IPS DF 4.7 (cell line): ENCODE measurements around the gene C1orf52.

Experiments used
- DNase-seq: peaks from one replicate; pipeline ENCODE4 v3.0.0-alpha.2; 2013; ENCODE audit warnings: low spot score; ENCODE audit errors: extremely low read depth

The C1orf52 gene

GRCh38 chr1:85259118-85259911 is at the start of gene C1orf52:
TSS of gene C1orf52 (minus strand) at chr1:85259662. CDS start at chr1:85259633, 29 bp downstream.
- peak; percentile 69 for DNase-seq

- no peak for DNase-seq
These were observed 49.4 kb upstream of the C1orf52 start for GRCh38 chr1:85308833-85309350.

GRCh38 chr1:85307987-85308832 is 48.7 kb upstream of the C1orf52 start:
- DNase-seq = peak; percentile 79

DNA sequence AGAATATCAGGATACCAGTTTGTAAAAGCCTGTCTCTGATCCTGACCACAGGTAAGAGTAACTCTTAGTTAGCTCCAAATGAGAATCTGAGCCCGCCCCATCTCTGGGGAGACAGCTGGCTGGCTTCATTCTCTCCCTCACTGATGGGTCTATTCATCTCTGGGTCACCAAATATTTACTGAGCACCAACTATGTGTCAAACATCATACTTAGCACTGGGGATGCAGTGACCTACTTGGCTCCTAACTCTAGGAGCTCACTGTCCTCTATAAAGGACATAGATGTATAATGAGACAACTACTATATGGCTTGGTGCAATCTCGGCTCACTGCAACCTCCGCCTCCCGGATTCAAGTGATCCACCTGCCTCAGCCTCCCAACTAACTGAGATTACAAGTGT is 46.8 kb upstream of the C1orf52 start:
- no peak for DNase-seq

DNA sequence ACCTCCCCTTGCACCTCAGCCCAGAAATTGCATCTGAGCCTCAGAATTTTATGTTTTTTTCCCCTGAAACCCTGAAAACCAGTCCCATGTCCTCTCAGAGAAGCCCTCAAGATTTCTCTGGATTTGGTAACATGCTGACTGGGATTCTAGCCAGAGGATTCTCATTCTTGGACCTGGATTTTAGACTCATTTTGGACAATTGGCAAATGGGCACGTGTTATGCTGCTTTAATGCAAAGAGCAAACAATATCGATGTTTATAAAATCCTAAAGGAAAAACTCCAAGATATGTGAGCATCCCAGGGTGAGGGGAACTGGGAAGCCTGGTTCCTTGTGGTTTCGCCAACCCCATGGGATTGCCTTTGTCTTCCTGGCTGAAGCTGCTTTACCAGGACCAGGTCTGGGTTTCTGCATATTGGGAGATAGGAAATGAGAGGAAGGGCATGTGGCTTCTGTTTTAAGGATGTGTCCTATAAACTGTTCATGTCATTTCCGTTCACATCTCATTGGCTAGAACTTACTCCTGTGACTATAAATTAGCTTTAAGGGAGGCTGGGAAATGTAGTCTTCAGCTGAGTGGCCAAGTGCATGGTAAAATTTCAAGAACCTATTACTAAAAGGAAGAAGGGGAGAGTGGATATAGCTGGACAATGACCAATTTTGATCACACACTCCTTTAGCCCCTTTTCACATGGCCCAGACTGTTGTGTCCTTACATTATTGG is 44.1 kb upstream of the C1orf52 start:
- DNase-seq = no peak

DNA sequence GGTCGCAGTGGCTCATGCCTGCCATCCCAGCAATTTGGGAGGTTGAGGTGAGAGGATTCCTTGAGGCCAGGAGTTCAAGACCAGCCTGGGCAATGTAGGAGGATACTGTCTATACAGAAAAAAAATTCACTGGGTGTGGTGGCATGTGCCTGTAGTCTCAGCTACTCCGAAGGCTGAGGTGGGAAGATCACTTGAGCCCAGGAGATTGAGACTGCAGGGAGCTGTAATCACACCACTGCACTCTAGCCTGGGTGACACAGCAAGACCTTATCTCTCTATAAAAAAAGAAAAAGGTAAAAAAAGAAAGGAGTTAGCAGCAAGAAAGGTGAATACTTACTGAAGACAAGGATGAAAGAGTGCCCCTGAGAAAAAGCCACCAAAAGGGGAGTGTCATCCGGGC is 40.7 kb upstream of the C1orf52 start:
- DNase-seq = no peak

- no peak for DNase-seq
These were observed 38.6 kb upstream of the C1orf52 start for GRCh38 chr1:85297855-85298629.

GRCh38 chr1:85297538-85297854 is 38.0 kb upstream of the C1orf52 start:
- no peak for DNase-seq

- DNase-seq = no peak
These were observed 37.5 kb upstream of the C1orf52 start for GRCh38 chr1:85296980-85297379.

- DNase-seq = no peak
These were observed 36.2 kb upstream of the C1orf52 start for GRCh38 chr1:85295654-85296053.

GRCh38 chr1:85295006-85295431 is 35.6 kb upstream of the C1orf52 start:
- DNase-seq = no peak

DNA sequence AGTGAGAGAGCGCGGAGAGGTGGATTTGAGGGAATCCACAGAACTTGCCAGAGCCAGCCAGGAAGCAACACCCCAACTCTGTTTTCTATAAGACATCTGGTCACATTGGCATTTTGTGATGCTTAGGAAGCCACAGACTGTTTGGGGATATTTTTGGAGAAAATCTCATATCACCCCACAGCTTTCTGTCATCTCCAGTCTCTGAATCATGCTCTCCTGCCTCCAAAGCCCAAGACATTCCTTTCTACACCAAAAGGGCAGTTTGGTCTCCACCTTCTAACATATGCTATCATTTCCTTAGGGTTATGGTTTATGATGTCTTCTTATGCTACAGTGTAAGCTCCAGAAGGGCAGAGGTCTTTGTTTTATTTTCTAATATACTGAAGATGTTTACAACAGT is 31.4 kb upstream of the C1orf52 start:
- DNase-seq = no peak

- DNase-seq = no peak
These were observed 30.4 kb upstream of the C1orf52 start for GRCh38 chr1:85289848-85290335.

DNA sequence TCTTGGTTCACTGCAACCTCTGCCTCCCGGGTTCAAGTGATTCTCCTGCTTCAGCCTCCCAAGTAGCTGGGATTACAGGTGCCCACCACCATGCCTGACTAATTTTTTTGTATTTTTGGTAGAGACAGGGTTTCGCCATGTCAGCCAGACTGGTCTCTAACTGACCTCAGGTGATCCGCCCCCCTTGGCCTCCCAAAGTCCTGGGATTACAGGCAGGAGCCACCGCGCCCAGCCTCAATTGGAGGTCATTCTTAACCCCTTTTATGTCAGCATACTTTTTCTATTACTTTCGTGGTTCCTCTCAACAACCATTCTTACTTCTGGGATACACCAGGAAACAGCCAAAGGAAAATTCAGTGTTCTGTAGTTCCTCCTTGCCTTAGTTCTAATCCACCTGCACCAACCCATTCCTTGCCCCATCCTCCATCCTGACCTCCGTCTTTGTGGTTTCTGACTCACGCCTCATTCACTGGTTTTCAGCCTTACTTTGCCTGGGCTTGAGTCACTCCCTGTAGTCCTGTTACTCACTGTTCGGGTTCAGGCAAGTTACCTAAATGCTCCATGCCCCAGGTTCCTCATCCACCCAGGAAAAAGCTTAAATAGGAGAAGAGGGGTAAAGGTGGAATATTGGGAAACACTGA is 29.9 kb upstream of the C1orf52 start:
- no peak for DNase-seq

DNA sequence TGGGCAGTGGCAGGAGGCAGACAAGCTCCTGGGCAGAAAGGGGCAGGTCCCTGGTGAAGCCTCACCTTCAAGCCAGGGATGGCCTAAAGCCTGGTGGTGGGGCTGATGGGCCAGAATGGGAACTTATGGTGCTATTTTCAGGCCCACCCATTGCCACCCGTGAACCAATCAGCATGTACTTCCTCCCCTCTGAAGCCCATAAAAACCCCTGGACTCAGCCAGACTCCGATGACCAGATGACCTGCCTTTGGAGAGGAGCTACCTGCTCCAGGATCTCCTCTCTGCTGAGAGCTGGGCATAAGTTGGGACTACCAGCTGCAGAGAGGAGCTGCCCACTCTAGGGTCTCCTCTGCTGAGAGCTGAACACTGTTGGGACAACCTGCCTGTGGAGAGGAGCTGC is 24.7 kb upstream of the C1orf52 start:
- DNase-seq = no peak

DNA sequence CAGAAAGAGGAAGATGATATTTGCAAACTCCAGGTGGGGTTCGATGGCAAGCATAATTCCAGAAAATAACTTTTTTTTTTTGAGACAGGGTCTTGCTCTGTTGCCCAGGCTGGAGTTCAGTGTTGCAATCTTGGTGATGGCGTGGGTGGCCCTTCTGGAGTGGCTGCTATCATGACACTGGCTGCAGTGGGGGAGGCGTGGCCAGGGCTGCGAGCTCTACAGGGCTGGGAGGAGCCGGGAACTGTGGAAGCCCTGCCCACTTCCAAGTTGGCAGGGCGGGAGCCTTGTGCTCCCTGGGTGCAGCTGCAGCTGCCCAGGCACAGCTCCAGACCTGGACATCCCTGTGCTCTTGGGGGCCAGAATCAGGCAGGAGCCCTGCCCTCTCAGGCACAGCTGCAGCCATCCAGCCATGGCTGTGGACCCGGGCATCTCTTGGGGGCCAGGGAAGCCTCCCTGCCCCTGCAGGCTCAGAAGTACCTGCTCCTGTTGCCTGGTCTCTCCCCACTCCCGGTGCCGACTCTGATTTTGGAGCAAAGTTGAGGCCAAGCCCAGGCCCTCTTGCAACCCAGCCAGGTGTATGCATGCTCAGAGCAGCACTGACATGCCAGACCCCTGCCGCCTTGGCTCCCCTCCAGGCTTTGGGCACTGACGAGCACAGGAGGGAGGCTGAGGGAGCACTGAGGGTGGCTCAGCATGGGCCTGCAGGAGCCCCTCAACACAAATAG is 24.2 kb upstream of the C1orf52 start:
- DNase-seq = no peak

DNA sequence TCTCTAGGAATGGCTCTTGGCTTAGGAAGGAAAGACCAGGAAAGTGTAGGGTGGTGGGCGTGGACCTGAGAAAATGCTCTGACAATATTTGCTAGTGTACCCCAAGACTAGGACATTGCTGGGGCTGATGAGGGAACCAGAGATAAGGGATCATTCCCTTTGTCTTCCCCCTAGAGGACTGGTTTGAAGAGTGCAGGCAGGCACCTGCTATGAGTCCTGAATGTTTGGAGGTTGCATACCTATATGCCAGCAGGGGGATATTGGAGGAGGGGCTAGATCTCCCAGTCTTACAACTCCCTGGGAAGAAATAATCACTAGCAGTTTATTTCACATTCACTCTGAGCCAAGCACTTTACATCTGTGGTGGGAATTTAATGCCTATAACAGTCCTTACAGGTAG is 23.0 kb upstream of the C1orf52 start:
- DNase-seq = peak; percentile 49

DNA sequence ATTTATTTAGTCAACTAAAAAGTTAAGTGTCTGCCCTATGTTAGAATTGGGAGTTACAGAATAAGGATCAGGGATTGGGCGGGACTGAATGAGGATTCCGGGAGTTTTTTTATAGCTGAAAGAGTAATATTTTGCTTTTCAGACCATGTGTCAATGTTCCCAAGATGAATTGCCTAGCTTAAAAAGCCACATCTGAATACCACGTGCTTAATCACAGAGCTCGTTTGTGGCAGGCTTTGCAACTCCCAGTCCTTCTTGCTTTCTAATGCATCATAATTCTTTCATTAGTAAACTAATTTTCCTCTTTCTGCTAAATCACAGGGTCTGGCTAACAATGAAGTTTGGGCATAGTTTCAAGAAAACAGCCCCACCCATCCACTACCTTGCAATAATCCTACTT is 21.2 kb upstream of the C1orf52 start:
- no peak for DNase-seq

- DNase-seq = no peak
These were observed 20.1 kb upstream of the C1orf52 start for GRCh38 chr1:85279458-85280080.
